HG03439 (cell line): Measurements from ENCODE around the gene CEP192.

Experiments used
- ATAC-seq: cut with Tn5 transposase; IDR thresholded peaks from one replicate; pipeline ENCODE4 v1.9.1; 2021; ENCODE audit warnings: mild to moderate bottlenecking, moderate library complexity; ENCODE audit not compliant: unreplicated experiment

The CEP192 gene

DNA sequence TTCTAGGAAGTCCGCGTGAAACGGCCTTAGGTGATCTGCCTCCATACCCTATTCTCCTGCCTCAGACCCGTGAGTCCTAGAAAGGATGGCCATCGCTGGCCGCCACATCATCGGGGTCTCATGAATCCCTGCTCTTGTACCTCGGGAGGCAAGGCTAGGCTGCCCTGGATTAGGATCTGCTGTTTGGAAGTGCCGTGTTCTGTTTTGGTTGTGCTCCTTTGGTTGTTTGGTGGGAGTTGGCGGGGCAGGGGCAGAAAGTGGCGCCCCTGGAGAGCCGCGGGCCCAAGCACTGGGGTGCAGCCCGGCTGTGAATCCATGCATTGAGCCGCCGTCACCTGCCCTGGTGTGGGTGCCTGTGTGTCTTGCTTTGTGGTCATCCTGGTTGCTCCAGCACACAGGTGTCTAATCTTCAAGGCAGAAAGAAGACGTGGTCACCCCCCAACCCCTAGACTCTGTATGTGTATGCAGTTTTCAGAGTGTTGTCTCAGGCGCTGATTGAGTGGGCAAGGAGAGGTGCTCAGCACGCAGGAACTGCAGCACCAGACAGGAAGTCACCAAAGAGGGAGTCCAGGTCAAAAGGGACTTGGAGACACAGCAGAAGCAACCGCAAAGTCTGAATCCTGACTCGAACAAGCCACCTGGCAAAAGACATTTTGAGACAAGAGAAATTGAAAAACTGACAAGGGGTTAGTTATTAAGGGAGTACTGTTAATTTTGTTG, 147.4 kb downstream of the CEP192 start:
- ATAC-seq = no peak

DNA sequence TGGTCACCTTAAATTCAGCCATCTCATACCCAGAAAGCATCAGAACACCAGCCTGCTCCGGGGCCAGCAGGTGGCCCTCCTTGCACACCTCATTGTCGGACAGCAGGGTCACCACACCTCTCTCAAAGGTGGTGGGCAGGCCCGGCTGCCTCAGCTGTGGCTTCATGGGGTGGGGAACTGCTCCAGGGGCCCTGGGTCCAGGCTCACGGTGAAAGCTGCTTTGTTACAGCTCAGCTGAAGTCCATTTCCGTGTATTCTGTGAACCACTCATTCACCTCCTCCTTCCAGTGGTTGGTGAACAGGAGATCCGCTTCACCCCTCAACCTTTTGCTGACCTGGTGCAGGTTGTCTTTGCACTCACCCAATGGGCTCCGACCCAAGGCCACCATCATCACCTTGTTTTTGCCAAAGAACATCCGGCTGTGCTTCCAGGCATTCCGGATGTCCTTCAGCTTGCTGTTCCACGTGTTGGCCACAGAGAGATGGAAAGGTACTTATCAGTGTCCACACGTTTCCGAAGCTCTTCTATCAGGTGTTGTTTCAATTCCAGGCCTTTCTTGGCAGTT, 148.8 kb downstream of the CEP192 start:
- ATAC-seq = no peak

DNA sequence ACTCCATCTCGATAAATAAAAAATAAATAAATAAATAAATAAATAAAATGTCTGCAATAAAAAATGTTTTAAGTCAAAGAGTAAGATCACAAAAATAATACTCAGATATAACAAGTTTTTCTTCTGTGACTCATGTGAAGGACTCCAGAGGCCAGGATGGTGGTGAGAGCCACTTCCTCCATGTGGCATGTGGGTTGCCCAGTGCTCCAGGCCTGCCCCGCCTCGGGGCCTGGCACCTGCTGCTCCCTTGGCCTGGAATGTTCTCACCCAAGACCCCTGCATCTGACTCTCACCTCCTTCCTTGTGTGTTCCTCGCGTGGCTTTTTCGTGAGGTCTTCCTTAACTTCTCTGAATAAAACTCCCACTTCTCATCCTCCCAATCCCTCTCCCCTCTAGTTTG, 150.0 kb downstream of the CEP192 start:
- ATAC-seq = no peak

DNA sequence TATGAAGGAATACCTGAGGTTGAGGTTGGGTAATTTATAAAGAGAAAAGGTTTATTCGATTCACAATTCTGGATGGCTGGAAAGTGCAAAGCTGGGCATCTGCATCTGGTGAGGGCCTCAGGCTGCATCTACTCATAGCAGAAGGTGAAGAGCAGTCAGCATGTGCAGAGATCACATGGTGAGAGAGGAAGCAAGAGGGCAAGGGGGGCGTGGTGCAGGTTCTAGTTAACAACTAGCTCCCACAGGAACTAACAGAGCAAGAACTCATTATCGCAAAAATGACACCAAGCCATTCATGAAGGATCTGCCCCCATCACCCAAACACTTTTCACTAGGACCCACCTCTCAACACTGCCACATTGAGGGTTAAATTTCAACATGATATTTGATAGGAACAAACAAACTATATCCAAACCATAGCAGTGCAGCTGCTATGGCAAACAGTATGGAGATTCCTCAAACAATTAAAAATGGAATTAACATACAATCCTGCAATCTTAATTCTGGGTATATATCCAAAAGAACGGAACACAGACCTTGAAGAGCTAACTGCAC, 154.6 kb downstream of the CEP192 start:
- no peak for ATAC-seq

DNA sequence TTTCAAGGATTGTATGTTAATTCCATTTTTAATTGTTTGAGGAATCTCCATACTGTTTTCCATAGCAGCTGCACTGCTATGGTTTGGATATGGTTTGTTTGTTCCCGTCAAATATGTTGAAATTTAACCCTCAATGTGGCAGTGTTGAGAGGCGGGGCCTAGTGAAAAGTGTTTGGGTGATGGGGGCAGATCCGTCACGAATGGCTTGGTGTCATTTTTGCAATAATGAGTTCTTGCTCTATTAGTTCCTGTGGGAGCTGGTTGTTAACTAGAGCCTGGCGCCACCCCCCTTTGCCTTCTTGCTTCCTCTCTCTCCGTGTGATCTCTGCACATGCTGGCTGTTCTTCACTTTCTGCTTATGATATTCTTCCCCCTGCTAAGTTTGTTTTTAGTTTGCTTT, 156.0 kb downstream of the CEP192 start:
- ATAC-seq = no peak

DNA sequence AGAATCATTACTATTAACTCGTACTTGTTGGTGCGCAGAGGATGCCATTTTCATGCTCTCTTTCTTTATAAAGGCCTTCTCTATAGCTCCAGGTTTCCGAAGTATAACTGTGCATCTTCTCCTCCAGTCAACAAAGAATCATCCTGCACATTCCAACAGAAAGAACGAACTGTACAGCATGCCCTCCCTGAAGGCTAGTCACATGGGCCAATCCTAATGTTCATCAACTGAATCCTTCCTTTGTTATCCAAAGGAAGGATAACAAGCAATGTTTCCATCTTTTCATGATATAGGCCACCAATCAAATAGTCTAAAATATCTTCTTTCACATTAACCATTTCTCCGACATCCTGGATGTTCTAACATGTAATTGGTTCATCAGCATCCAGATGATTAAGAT, 160.5 kb downstream of the CEP192 start:
- no peak for ATAC-seq

DNA sequence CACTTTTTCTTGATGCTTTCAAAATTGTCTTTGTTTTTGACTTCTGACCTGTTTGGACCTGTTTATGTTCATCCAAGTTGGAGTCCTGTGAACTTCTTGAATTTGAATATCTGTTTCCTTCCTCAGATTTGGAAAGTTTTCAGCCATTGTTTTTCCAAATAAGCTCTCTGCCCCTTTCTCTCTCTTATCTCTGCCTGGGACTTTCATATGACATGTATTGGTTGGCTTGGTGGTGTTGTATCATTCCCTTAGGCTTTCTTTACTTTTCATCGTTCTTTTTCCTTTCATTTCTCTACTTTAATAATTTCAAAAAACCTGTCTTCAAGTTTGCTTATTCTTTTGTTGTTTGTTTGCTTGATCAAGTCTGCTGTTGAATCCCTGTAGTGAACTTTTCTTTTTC, 167.3 kb downstream of the CEP192 start:
- ATAC-seq = no peak

DNA sequence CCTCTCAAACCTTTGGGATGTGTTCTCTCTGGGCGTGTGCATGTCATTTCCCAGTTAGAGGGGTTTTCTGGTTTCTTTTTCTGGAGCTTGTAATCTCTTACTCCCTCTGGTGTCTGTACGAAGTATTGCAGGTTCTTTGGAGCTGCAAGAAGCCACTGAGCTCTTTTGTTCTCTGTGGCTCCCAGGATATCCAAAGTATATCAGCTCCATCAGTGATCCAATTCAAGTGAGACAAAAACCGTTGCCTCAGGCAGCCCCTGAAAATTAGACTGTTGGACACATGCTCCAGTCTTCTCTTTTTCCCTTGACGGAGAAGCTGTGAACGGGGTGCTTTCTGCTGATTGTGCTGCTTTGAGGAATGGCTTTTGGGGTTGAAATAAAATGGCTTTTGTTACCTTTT, 168.4 kb downstream of the CEP192 start:
- ATAC-seq = no peak

DNA sequence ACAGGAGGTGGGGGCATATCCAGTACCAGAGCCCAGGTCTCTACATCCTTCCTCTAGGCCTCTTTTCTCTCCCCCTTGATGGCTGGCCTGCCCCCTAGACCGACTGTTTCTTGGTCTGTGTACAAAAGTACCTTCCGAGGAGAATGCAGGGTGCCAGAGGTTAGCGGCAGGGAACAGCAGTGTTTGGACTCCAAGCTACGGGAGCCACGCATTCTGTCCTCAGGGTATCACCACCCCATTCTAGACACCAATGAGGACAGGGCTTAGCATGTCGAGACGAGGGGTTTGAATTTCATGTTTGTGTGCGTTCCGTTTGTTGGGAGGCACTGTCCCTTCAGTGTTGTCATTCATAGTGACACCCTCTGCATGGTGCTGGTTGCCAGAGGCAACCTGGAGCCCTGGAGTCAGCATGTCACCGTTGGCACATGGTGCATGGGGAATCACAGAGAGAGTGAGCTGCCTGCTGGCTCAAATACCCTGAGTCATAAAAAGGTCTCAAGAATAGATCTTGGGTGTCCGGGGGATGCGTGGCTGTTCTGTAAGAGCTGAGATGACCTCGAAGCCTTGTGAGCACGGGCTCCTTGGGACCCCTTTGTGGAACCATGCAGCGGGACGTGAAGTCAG, 170.2 kb downstream of the CEP192 start:
- no peak for ATAC-seq

DNA sequence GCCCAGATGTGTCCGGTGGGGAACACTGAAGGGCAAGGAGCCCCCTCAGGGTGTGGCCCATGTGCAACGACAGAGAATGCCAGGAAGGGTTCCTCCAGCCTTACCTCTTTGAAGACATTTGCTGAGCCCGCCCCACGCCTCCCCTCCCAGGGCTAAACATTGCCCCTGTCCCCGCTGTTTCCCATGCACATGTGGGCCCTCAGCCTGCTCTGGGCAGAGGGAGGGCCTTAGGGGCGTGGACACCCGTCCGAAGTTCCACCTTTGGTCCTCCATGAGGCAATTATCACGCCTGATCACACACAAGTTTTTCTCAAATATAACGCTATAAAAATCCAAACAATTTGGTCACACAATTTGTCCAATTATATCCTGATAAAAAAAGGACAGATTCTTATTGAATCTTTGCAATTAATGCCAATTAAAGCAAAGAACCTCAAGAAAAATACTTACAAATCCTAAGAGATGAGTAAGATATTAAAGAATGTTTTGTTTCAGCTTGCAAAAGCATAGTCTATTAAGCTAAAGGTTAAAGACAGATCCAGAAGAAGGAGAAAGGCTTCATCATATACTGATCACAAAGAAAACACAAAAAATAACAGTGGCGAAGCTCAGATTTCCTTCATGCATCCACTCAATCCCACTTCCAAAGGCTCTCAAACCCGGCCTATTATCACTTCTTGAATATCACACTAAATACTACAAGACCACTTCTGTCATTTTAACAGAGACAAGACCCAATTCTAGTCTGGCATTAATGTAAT, 172.2 kb downstream of the CEP192 start:
- ATAC-seq = no peak

DNA sequence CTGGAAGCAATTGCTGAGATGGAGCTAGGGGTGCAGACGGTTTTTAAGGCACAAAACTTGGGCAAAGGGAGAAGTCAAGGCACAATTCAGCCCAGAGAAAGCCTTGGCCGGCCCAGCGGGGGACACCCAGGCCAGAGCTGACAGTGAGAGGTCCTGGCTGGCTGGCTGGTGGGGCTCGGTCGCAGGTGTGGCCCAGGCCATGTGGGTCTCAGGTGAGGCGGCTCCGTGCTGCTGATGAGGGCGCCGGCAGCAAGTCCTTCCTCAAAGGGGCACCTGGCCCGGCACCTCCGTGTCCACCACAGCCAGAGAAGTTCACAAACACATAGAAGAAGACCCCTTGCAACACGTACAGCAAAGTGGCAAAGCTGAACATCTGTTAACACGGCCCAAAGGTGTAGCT, 173.2 kb downstream of the CEP192 start:
- ATAC-seq = no peak

DNA sequence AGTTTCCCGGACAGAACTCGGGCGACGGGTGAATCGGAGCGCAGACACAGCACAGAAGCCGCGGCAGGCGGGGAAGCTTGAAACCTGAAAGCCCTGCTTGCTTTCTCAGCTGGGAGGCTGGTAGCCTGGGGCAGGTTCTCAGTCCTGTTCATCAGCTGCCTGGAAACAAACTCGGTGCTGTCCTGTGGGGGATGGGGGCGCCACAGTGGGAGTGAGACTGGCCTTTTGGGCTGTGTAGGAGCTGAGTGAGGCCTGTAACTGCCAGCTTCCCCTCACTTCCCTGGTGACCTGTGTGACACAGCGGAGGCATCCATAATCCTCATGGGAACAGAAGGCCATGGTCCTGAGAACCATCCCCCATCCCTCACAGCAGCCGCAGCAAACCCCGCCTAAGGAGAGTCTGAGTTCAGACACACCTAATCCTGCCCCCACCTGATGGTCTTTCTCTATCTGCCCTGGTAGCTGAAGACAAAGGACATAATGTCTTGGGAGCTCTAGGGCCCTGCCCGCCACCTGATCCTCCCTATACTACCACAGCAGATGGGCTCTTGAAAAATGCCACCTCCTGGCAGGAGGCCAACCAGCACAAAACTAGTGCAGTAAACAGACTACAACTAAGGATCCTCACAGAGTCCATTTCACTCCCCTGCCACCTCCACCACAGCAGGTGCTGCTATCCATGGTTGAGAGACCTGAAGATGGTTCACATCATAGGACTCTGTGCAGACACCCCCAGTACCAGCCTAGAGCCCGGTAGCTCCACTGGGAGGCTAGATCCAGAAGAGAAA, 174.7 kb downstream of the CEP192 start:
- no peak for ATAC-seq

DNA sequence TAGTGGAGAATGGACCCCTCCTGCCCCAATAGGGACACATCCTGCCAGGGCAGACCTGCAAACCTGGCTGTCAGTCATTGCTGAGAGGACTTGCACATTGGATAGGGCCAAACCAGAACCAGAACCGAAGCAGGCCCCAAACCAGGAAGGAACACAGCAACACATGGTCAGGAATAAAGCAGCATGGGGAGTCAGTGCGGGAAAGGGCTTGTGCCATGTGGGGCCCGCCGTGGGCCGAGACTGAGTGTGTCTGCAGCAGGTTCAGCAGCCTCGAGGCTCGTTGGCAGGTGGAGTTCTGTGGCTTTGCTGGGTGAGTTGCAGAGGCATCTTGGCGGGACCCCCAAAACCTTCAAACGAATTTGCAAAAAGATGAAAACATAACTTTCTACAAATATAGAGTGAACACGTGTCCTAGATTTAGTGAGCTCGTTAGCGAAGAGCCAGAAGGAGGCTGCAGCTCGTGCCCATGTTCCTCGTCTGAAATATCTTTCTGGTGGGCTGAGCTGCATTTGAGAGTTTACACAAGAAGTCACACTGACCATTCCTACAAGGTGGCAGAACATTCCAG, 182.5 kb downstream of the CEP192 start:
- ATAC-seq = no peak
